GM21786 (cell line): ENCODE measurements around the gene WDR18.

Source experiments
- ATAC-seq: cut with Tn5 transposase; IDR thresholded peaks from one replicate; pipeline ENCODE4 v1.9.1; 2021; ENCODE audit not compliant: unreplicated experiment

Gene WDR18, protein sequence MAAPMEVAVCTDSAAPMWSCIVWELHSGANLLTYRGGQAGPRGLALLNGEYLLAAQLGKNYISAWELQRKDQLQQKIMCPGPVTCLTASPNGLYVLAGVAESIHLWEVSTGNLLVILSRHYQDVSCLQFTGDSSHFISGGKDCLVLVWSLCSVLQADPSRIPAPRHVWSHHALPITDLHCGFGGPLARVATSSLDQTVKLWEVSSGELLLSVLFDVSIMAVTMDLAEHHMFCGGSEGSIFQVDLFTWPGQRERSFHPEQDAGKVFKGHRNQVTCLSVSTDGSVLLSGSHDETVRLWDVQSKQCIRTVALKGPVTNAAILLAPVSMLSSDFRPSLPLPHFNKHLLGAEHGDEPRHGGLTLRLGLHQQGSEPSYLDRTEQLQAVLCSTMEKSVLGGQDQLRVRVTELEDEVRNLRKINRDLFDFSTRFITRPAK

DNA sequence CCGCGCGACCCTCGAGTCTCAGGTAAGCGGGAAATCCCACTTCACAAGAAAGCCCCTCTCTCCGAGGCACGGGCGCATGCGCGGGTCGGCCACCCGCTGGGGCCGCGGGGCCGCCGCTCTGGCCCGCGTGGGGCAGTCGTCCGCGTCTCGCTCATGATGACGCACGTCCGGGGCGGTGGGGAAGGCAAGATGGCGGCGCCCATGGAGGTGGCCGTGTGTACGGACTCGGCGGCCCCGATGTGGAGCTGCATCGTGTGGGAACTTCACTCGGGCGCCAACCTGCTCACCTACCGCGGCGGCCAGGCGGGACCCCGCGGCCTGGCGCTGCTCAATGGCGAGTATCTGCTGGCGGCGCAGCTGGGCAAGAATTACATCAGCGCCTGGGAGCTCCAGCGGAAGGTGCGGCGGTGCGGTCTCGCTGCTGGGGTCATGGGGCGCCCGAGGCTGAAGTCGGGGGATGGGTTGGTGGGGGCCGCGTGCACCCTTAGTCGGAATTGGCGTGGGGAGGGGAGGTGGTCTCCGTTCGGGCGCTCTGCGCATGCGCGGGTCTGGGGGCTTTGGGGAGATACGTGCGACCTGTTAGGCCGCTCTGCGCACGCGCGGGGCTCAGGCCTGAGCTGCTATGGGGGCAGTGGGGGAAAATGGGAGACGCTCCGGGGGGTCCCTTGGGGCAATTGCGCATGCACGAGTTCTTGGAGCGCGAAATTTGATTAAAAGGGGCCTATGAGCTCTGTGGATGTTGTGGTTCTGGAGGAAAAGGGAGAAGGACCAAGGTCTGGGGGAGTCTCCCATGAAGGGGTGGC, at the start of gene WDR18:
TSS of gene WDR18 (plus strand) at position 181 of the 803 bp plus-strand sequence. CDS start at position 190, 9 bp downstream.
- no peak for ATAC-seq

DNA sequence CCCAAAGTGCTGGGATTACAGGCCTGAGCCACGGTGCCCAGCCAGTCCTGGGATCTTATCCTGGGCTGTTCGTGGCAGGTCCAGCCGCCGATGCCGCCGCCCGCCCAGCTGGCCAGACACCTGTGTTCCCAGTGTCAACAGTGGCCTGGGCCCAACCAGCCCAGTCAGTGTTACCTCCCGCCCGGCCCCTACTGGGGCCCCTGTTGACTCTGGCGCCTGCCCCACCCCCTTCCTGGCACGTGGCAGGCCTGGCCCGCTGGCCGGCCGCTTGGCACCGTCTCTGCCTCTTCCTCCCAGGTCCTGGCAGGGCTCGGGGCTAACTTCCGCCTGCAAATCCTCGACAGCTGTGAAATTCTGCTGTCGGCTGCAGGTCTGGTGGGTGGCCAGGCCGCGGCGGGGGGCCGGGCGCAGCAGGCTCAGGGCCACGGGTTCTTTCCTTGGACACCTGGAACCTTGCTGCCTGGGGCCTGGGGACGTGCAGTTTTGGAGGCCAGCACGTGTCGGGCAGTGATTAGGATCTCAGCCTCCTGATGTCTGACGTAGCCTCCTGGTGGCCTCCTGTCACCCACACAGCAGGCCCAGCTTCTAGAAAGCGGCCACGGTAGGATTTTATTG, 49.2 kb upstream of the WDR18 start:
- ATAC-seq = no peak

DNA sequence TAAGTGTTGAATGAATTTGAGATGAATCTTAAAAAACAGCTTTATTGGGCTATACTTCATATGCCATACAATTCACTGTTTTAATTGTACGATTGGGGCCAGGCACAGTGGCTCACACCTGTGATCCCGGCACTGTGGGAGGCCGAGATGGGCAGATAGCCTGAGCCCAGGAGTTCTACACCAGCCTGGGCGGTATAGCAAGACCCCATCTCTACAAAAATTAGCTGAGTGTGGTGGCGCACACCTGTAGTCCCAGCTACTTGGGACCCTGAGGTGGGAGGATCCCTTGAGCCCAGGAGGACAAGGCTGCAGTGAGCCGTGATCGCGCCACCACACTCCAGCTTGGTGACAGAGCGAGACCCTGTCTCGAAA, 48.0 kb upstream of the WDR18 start:
- ATAC-seq = no peak

DNA sequence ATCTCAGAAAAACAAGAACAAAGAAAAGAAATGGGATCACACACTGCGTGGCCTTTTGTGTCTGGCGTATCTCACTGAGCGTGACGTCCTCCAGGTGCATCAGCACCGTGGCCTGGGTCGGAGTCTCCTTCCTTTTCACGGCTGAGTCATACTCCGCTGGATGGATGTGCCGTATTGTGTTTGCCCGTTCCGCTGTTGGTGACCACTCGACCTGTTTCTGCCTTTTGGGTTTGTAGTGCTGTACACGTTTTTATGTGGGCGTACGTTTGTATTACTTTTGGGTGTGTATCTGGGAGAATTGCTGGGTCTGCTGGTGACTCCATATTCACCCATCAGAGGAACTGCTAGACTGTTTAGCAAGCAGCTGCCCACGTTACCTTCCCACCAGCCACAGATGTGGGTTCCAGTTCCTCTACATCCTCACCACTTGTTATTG, 46.9 kb upstream of the WDR18 start:
- ATAC-seq = no peak

DNA sequence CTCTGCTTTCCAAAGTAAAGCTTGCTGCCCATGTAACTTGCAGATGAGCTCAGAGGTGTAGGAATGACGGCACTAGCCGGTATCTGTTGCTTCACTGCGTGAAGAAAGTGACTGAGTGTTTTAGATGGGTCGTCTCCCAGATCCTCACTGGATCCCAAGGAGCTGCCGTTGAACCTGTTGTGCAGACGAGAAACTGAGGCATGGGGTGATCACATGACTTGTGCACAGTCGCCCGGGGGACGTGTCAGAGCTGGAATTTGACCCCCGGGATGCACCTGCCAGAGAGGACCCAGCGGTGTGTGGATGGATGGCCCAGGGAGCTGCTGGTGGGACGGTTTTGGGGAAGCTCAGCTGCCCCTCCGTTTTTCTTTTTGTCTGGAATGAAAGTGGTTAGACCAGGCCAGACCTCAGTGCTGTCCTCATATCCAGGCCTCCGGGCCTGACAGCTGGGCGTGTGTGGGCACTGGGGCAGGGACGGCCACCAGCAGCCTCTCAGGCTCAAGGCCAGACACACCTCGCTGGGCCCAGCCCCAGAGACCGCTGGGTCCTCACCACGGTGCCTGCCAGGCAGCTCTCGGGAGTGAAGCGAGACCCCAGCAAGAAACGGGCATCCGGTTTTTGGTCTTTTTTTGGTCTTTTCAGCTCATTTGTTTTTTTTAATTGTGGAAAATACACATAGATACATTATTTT, 45.8 kb upstream of the WDR18 start:
- ATAC-seq = no peak

DNA sequence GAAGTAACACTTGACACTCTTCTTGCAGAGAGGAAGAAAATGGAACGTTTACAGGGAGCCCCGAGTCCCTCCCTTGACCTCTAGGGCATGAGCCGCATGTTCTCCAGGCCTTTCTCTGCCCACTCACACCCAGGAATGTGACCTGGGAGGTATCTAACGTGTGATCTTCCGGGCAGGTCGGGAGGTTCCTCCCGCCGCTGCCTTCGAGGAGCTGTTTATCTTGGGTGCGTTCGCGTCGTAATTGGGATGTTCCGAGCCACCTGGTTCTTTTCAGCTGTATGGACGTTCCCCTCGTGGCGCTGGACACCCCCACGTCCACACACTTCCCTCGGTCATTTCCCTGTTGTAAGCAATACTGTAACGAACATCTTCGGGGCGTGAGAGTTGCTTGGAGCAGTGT, 44.7 kb upstream of the WDR18 start:
- ATAC-seq = no peak

DNA sequence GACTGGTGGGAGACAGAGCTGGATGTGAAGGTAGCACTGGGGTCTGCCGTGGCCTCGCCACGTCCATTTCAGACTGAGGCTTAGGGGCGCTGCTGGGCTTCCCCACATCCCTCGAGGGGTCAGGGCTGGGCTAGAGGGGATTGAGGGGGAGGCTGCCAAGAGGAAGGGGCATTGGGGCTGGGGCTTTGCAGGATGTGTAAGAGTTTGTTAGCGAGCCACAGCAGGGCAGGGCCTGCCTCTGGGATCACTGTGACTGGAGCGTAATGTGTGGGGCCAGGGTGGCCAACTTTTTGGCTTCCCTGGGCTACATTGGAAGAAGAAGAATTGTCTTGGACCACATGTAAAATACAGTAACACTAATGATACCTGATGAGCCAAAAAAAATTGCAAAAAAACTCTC, 44.2 kb upstream of the WDR18 start:
- ATAC-seq = no peak

DNA sequence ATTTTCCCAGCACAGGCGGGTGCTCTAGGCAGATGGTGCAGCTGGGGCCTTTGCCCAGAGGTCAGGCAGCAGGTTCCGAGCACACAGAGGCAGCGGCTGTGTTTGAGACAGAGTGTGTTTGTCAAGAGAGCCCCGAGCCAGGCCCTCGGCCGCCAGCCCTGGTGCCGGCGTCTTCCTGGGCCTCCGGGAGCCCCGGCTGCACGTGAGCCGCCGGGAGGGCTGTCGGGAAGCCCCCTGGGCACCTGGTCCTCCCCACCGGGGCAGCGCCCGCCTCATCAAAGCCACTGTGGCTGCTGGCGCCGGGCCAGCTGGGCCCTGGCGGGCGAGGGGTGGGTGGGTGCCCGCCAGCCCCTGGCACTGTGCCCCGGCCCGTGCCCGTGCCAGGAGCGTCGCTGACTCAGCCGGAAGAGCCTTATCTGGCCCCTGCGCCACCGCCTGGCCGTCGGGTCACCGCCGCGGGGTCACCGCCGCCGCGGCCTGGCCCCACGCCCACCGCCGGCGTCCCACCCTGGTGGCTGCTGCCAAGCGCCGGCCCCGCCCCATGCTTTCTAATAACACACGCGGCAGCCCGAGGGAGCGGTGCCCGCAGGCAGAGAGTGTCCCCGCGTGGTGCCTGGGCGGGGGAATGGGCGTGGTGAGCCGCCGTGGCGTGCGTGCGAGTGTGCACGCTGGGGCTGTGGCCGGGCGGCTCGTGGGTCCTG, 43.4 kb upstream of the WDR18 start:
- ATAC-seq = no peak

DNA sequence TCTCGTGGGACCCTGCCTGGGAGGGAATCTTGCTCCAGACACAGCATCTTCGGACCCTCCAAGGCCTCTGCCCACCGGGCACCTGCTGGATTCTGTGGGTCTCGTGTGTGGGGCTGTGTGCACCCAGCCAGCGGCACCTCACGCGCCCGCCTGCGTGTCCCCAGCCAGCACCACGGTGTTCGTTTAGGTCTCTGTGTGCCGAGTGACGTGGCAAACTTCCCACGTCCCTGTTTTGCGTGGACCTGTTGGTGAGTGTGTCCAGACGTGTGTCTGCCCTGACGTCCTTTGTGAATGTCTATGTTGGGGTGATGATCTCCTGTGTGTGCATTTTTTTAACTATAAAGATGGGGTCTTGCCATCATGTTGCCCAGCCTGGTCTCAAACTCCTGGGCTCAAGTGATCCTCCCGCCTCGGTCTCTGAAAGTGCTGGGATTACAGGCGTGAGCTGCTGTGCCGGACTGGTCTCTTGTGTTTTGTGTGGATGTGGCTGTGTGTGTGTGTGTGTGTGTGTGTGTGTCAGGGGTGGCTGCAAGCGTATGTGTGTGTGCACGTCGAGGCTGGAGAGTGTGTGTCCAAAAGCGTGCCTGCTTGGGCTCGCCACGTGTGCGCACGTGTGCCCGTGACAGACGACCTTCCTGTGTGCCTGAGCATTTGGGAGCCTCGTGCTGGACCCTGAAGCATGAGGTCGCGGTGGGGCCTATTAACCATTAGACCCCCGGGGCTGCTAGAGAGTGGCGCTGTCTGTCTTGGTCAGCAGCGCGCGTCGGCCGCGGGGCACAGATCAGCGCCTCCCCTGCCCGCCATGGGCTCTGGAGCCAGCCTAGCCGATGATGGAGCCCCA, 42.6 kb upstream of the WDR18 start:
- no peak for ATAC-seq

DNA sequence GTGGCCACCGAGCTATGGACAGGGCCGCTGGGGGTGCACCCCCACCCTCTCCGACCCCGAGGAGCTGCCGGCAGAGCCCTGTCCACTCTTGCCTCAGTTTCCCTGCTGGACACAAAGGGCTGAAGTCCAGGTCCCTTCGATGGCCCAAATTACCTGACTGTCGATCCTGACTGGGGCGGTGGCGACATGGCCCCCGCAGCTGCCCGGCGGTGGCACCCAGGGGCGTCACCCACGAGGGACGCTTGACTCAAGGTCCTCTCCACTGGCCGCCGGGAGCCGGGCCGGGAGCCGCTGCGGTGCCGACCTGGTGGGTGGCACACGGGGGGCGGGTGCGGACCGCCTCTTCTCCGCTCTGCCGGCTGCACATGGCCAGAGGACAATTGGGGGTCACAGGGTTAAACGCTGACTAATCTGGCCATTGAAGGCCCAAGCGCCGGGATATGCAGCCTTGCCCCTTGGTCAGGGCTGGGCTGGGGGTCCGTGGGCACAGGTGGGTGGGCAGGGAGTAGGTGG, 42.0 kb upstream of the WDR18 start:
- no peak for ATAC-seq

DNA sequence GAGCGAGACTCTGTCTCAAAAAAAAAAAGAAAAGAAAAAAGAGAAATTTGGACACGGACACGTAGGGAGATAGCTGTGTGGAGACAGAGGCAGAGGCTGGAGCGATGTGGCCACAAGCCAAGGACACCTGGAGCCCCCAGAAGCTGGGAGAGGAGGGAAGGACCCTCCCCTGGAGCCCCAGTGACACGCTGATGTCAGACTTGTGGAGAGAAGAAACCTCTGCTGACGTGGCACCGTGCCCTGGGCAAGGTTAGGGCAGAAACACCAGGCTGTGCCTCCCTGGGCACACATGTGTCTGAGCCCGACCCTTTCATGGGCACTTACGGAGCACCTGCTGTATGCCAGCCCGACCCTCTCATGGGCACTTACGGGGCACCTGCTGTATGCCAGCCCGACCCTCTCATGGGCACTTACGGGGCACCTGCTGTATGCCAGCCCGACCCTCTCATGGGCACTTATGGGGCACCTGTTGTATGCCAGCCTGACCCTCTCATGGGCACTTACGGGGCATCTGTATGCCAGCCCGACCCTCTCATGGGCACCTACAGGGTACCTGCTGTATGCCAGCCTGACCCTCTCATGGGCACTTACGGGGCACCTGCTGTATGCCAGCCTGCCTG, 40.5 kb upstream of the WDR18 start:
- no peak for ATAC-seq

DNA sequence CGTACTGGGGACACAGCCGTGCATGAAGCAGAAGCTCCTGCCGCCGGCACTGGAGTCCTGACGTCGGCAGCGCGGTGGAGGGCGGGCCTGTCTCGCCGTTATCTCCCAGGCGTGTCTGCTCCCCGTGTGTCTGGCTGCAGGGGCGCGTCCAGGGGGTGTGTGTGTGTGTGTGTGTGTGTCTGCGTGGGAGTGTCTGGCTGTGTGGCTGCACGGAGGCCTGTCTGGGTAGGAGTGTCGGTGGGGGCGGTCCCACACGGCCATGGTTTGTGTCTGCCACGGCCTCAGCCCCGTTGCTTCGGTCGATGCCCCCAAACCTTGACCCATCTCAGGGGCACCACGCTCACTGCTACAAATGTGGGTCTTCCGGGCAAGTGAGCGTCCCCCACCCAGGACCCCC, 40.0 kb upstream of the WDR18 start:
- ATAC-seq = no peak

DNA sequence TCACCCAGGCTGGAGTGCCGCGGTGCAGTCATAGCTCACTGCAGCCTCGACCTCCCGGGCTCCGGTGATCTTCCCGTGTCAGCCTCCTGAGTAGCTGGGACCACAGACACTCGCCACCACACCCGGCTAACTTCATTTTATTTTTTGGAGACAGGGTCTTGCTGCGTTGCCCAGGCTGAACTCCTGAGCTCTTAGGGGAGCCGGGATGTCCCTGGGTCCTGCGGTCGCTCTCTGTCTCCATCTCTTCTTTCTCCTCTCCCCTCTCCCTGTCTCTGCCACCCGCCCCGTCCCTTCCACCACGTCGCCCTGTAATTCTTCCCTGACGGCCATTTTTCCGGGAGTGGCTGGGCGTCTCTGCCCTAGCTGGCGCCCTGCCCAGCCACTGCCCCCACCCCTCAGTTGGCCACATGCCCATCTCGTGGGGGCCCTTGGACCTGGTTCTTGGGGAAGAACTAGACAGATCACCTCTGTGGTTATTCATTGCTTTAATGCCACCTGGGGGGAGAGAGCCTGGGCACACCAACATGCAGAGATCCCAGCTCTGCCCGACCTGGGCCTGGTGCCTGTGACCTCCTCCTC, 39.4 kb upstream of the WDR18 start:
- ATAC-seq = no peak

DNA sequence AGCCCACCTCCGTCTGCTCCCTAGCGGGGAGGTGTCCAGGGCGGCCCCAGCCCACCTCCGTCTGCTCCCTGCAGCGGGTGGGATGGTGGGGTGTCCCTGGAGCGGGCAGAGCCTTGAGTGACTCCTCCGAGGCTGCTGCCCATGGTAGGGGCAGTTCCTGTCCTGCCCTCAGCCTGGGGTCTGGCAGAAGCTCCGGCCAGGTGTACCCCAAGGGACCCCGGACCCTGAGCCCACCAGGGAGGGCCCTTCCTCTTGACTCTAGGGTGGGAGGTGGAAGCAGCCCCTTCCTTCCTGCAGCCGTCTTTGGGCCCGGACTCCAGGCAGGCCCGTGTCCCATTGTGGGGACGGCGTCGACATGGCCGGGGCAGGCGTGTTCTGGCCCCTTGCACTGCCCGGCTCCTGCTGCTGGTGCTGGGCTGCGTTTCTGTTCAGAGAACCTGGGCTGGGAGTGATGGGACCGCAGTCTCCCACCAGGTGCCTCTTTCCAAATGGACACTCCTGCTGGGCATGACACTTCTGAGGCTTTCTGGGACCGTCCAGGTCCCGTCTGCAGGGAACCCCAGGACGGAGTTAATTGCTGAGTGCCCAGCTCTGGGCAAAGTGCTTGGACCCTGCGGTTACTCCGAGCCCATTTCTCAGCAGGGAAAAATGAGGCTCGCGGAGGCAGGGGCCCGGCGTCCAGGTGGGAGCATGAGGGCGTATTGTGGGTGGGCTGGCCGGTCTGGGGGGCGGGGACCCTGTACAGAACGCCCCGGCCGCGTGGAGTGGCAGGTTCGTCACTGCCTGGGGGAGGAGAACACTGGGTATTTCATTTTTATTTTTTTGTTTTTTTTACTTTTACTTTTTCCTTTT, 38.5 kb upstream of the WDR18 start:
- ATAC-seq = no peak

DNA sequence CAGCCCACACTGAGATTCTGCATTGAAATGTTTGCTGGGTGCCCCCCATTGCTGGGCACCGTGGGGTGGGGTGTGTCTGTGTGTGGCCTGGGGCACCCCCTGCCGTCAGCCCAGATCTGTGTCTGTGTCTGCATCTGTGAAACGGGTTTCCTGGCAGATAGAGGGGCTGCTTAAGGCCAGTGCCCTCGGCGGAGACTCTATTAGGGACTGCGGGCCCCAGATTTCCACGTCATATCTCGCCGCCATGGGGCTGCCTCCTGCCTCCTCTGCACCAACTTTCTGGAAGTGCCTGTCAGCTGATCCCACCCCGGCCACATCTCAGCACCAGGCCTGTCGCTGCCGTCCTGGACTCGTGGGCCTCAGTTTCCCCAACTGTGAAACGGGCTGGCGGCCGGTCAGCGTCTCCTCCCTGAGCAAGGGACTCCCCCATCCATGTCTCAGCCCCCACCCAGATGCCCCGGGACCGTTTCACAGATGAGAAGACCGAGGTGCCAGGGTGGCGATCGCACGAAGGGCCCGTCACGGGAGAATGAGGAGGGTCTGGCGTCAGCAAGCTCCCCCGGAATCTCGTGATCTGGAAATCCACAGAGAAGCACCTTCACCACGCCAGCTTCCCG, 36.9 kb upstream of the WDR18 start:
- peak; percentile 4 for ATAC-seq

DNA sequence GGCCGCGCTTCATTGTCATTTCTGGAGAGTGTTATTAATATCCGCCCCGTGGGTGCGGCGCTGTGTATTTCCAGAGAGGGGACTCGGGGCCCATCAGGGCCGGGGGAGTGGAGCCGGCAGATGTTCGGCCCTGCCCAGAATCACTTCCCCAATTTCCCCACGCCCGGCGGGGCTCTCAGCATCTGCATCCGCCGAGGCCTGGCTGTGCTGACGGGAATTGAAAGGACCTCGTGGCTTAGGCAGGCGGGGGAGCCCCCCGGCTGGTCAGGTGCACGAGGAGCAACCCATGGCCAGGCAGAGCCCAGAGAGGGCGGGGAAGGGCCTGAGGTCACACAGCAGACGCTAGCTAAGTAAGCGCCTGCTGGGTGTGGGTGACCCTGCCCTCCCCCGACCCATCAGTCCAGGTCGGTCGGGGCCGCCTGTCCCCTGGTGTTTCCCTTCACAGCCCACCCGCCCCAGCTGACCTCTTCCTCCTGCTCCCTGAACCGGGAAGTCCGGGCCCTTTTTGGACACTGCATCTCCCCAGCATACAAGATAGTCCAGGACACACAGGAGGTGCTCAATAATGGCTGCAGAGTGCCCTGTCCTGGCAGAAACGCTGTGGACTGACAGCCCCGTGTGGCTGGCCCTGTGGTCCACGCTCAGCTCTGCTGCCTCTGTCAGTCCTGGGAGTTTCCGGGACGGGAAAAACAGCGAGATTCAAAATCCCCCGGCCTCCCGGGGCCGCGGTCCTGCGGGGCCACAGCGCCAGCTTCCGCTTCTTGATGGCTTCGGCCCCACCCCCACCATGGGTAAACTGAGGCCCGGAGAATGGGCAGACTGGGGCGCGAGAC, 36.2 kb upstream of the WDR18 start:
- peak; percentile 62 for ATAC-seq
